SK-N-SH (cell line): ENCODE measurements around the gene TMIE. TPM values are rescaled to one million over a fixed set of nuclear protein-coding genes. Genes with fewer than 3 reads are reported as not detected.

Experiments used
- CTCF ChIA-PET: fragments of 300-600, 350-600 bp; formaldehyde crosslinking; extraction: SDS; loops from one replicate; lab custom pipeline; 2021; lab: Yijun Ruan, JAX
- POLR2A ChIA-PET: fragments of 350-600 bp; sonication (Branson Sonifier 250); formaldehyde crosslinking; extraction: SDS; loops from one replicate; lab custom pipeline; 2020; ENCODE audit warnings: antibody characterized with exemption, inconsistent platforms; lab: Yijun Ruan, JAX
- DNase-seq: peaks from one replicate; pipeline ENCODE4 v3.0.0; 2012
- H2AFZ ChIP-seq: fragments of 200-600 bp; sonication (generic); 2 replicates; pipeline ENCODE4 v1.8.1; 2016; ENCODE audit warnings: antibody characterized with exemption, mild to moderate bottlenecking, low read depth
- H3F3A ChIP-seq: fragments of 200-600 bp; sonication (generic); replicated peaks from 2 replicates; pipeline ENCODE3; 2016; ENCODE audit warnings: antibody characterized with exemption, mild to moderate bottlenecking; ENCODE audit not compliant: insufficient read depth
- H3K27ac ChIP-seq, 2 experiments: fragments of 200-500 bp in 1 of 2; fragments of 200-600 bp in 1 of 2; sonication (Bioruptor generic) in 1 of 2; sonication (generic), shearing (Covaris generic) in 1 of 2; 2 replicates each; pipeline versions ENCODE4 v1.5.1 to v1.6.1; 2014 to 2016; ENCODE audit warnings: low read depth in 2 of 2, inconsistent platforms in 1 of 2, low read length in 1 of 2, mild to moderate bottlenecking in 1 of 2, mixed read lengths in 1 of 2
- H3K27me3 ChIP-seq: fragments of 200-600 bp; sonication (generic), shearing (Covaris generic); 2 replicates; pipeline ENCODE4 v1.6.1; 2016; ENCODE audit warnings: mixed run types; ENCODE audit not compliant: insufficient read depth
- H3K36me3 ChIP-seq, 2 experiments: fragments of 200-500 bp in 1 of 2; fragments of 200-600 bp in 1 of 2; sonication (Bioruptor generic) in 1 of 2; sonication (generic) in 1 of 2; replicated peaks in 1 of 2; 2 replicates each; pipeline versions ENCODE3 to v1.5.1; 2014 to 2016; ENCODE audit warnings: low read length in 1 of 2, mild to moderate bottlenecking in 1 of 2; ENCODE audit not compliant: insufficient read depth in 2 of 2, control insufficient read depth in 1 of 2
- H3K4me1 ChIP-seq, 2 experiments: fragments of 200-500 bp in 1 of 2; fragments of 200-600 bp in 1 of 2; sonication (Bioruptor generic) in 1 of 2; sonication (generic), shearing (Covaris generic) in 1 of 2; 2 replicates each; pipeline versions ENCODE4 v1.5.1 to v1.6.1; 2014 to 2016; ENCODE audit warnings: low read depth in 1 of 2, low read length in 1 of 2, mixed run types in 1 of 2; ENCODE audit not compliant: insufficient read depth in 2 of 2, control insufficient read depth in 1 of 2
- H3K4me2 ChIP-seq: fragments of 200-600 bp; sonication (generic), shearing (Covaris generic); 2 replicates; pipeline ENCODE4 v1.6.1; 2017; ENCODE audit warnings: mixed run types
- H3K4me3 ChIP-seq, 2 experiments: fragments of 200-500 bp in 1 of 2; fragments of 200-600 bp in 1 of 2; sonication (Bioruptor generic) in 1 of 2; sonication (generic), shearing (Covaris generic) in 1 of 2; 2 replicates each; pipeline versions ENCODE4 v1.5.1 to v1.8.1; 2014 to 2016; ENCODE audit warnings: low read depth in 2 of 2, inconsistent platforms in 1 of 2, low read length in 1 of 2, mild to moderate bottlenecking in 1 of 2, mixed read lengths in 1 of 2, moderate library complexity in 1 of 2
- H3K79me2 ChIP-seq: fragments of 200-600 bp; sonication (generic); 2 replicates; pipeline ENCODE4 v1.8.1; 2017; ENCODE audit warnings: mild to moderate bottlenecking; ENCODE audit not compliant: insufficient read depth
- H3K9ac ChIP-seq: fragments of 200-600 bp; sonication (generic); 2 replicates; pipeline ENCODE4 v1.6.1; 2017; ENCODE audit warnings: mixed run types
- H3K9me2 ChIP-seq: fragments of 200-600 bp; sonication (generic); 2 replicates; pipeline ENCODE4 v1.6.1; 2017; ENCODE audit warnings: mixed run types
- H3K9me3 ChIP-seq: fragments of 200-600 bp; sonication (generic); 2 replicates; pipeline ENCODE4 v1.6.1; 2017; ENCODE audit warnings: mixed run types, mild to moderate bottlenecking, moderate library complexity
- H4K20me1 ChIP-seq: fragments of 200-600 bp; sonication (generic); 2 replicates; pipeline ENCODE4 v1.6.1; 2017; ENCODE audit warnings: mild to moderate bottlenecking, mixed run types; ENCODE audit not compliant: insufficient read depth
- EZH2phosphoT487 ChIP-seq: fragments of 200-600 bp; sonication (generic); IDR thresholded peaks from 2 replicates; pipeline ENCODE4 v1.6.1; 2017; ENCODE audit warnings: low read depth, mixed run types, mild to moderate bottlenecking, antibody characterized with exemption, moderate library complexity, borderline replicate concordance
- FOSL2 ChIP-seq: IDR thresholded peaks from 2 replicates; pipeline ENCODE4 v1.4.0; 2012; ENCODE audit warnings: low read depth, mild to moderate bottlenecking, moderate library complexity, borderline replicate concordance
- GABPA ChIP-seq: IDR thresholded peaks from 2 replicates; pipeline ENCODE4 v1.4.0; 2012; ENCODE audit warnings: low read depth, mild to moderate bottlenecking
- GATA2 ChIP-seq: sonication (generic); formaldehyde crosslinking; IDR thresholded peaks from 2 replicates; pipeline ENCODE4 v1.5.0; 2020; ENCODE audit warnings: mild to moderate bottlenecking, missing genetic modification reagents
- JUND ChIP-seq: IDR thresholded peaks from 2 replicates; pipeline ENCODE4 v1.4.0; 2012
- NFIC ChIP-seq: IDR thresholded peaks from 2 replicates; pipeline ENCODE4 v1.4.0; 2012; ENCODE audit warnings: borderline replicate concordance
- POLR2AphosphoS5 ChIP-seq: IDR thresholded peaks from 2 replicates; pipeline ENCODE4 v1.6.1; 2012; ENCODE audit warnings: low read depth, low read length
- RAD21 ChIP-seq: IDR thresholded peaks from 2 replicates; pipeline ENCODE4 v1.6.1; 2012; ENCODE audit warnings: mild to moderate bottlenecking, low read length
- RCOR1 ChIP-seq: fragments of 150-350 bp; IDR thresholded peaks from 2 replicates; pipeline ENCODE4 v1.6.1; 2017; ENCODE audit warnings: antibody characterized with exemption, low read length
- TAF1 ChIP-seq: IDR thresholded peaks from 2 replicates; pipeline ENCODE4 v1.6.1; 2012; ENCODE audit warnings: low read depth, mild to moderate bottlenecking, low read length, moderate library complexity, borderline replicate concordance
- TEAD4 ChIP-seq: IDR thresholded peaks from 2 replicates; pipeline ENCODE4 v1.4.0; 2012; ENCODE audit warnings: mild to moderate bottlenecking, borderline replicate concordance; ENCODE audit not compliant: insufficient read depth
- WGBS: methylation state at CpG from one replicate; pipeline ENCODE4 v1.1.6; 2017; ENCODE audit warnings: low lambda C conversion rate; 5-methylcytosine and 5-hydroxymethylcytosine counted together
- polyA plus RNA-seq, 3 experiments: library from polyadenylated mRNA; depleted of rRNA; stranded (reverse); fragments of >200 nt; gene quantifications; 2 replicates each; pipeline ENCODE4 v1.2.3, GENCODE V29; 2012
- TF ChIP-seq, protein P1 (sequence below): fragments of 200-600 bp; sonication (generic); IDR thresholded peaks from 2 replicates; pipeline ENCODE4 v1.6.1; 2017; ENCODE audit warnings: antibody characterized with exemption, mild to moderate bottlenecking, moderate library complexity
- TF ChIP-seq, protein P2 (sequence below): IDR thresholded peaks from 2 replicates; pipeline ENCODE4 v1.4.0; 2012; ENCODE audit warnings: low read depth, borderline replicate concordance
- TF ChIP-seq, protein P3 (sequence below): IDR thresholded peaks from 2 replicates; pipeline ENCODE4; 2012
- TF ChIP-seq, protein P4 (sequence below): IDR thresholded peaks from 2 replicates; pipeline ENCODE4 v1.4.0; 2012; ENCODE audit warnings: low read depth, borderline replicate concordance
- TF ChIP-seq, protein P5 (sequence below): IDR thresholded peaks from 2 replicates; pipeline ENCODE4 v1.6.1; 2012; ENCODE audit warnings: mild to moderate bottlenecking, low read depth, low read length, moderate library complexity

The TMIE gene
- polyA plus RNA-seq, 1 of the 3 experiments (the other 2 are of a cell fraction), result 0.03 TPM

DNA sequence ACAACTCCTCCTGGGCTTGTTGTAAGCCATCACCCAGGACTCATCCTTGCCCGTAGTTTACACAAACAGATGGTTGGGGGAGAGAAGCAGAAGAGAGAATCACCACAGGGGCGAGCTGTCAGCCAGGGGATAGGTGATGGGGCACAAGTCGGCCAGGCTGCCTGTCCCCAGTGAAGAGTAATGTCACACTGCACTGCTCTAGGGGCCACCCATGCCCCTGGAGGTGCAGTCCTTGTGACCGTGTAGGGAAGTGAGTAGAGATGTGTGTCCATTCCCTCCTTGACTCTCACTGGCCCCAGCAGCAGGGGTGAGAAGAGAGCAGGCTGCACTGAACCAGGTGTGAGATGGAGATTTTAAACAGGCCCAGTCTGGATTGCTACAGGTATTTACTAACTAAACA, 33.6 kb downstream of the TMIE start:
- Histone ChIP-seq H3K36me3 (no peaks in the 10 kb centered on the region), H3K27me3 (no peaks in the 10 kb centered on the region; the same call in 1 of the 2 replicates), H3K9ac (no peak overlapping the region), H3K4me3 (no peak overlapping the region), H3K9me3 (no peaks in the 10 kb centered on the region), H3K27ac (no peak overlapping the region), H3F3A (no peaks in the 10 kb centered on the region), H3K79me2 (no peaks in the 10 kb centered on the region), H3K4me2 (no peak overlapping the region), H3K9me2 (no peaks in the 10 kb centered on the region), H4K20me1 (no peaks in the 10 kb centered on the region), H3K4me1 (peaks cover 0 to 3% of the 10 kb centered on the region in 2 experiments; a peak in 2 of 4 replicates), H2AFZ (no peak overlapping the region)
- DNase-seq, result no peak
- TF ChIP-seq NFIC (no peak), GATA2 (CRISPR knock-in tag) (no peak)
- TF ChIP-seq, protein P1, sequence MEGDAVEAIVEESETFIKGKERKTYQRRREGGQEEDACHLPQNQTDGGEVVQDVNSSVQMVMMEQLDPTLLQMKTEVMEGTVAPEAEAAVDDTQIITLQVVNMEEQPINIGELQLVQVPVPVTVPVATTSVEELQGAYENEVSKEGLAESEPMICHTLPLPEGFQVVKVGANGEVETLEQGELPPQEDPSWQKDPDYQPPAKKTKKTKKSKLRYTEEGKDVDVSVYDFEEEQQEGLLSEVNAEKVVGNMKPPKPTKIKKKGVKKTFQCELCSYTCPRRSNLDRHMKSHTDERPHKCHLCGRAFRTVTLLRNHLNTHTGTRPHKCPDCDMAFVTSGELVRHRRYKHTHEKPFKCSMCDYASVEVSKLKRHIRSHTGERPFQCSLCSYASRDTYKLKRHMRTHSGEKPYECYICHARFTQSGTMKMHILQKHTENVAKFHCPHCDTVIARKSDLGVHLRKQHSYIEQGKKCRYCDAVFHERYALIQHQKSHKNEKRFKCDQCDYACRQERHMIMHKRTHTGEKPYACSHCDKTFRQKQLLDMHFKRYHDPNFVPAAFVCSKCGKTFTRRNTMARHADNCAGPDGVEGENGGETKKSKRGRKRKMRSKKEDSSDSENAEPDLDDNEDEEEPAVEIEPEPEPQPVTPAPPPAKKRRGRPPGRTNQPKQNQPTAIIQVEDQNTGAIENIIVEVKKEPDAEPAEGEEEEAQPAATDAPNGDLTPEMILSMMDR, result no peak
- ChIA-PET CTCF (no interaction called here), POLR2A (no interaction called here)
- WGBS, result 44% methylated on average over 2 of the region's 4 CpGs

DNA sequence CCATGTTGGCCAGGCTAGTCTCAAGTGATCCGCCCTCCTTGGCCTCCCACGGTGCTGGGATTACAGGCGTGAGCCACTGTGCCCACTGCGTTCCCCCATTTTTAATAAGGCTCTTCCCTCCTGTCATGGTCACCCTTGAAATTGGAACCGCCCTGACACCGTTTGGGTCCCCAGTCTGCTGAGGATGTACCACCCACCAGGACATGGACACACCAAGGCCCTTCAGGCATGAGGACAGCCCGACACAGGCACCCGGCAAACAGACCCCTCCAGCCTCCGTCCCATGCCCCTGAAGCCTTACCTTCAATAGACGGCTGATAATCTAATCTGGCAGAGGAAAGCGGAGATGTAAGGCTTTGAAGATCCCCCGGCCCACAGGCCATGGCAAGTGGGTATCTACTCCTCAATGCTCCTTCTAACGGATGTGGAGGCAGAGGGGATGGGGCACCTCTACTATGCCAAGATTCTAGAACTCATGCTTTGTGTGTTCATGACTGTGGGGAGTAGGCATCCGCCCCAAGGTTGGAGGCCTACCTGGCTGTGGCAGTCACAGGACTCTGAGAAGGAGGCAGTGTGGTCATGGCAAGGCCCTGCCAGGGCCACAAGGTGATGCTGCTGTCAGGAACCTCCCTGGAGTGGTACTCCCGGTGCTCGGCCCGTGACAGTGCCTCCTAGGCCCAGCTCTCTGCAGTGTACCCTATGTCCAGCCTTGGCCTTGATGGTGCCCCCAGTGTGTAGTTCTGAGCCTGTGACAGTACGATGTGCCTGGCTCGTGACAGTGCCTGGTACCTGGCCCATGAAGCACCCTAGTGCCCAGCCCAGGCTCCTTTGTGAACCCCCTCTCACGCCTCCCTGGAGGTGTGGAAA, 35.0 kb downstream of the TMIE start:
- Histone ChIP-seq H3K9ac (no peak overlapping the region), H3K4me1 (peaks cover 0 to 3% of the 10 kb centered on the region in 2 experiments; a peak in 1 of 4 replicates), H3K27ac (no peak overlapping the region), H3K9me3 (no peaks in the 10 kb centered on the region), H3K27me3 (no peaks in the 10 kb centered on the region; the same call in 1 of the 2 replicates), H3K9me2 (no peaks in the 10 kb centered on the region), H2AFZ (no peak overlapping the region), H3K4me2 (no peak overlapping the region), H3F3A (no peaks in the 10 kb centered on the region), H3K36me3 (no peaks in the 10 kb centered on the region), H3K4me3 (no peak overlapping the region), H4K20me1 (no peaks in the 10 kb centered on the region), H3K79me2 (no peaks in the 10 kb centered on the region)
- no peak for DNase-seq
- CTCF ChIA-PET, result interaction anchor here (1.0 to 2.3 kb wide), 3 partner anchors 109 to 247 kb away, joined by 3 to 6 read pairs (median 3); no protein-coding TSS in a partner anchor
- WGBS, result 44% methylated on average over 13 of the region's 20 CpGs
- POLR2A ChIA-PET, result no interaction called here
- TF ChIP-seq, protein P2, sequence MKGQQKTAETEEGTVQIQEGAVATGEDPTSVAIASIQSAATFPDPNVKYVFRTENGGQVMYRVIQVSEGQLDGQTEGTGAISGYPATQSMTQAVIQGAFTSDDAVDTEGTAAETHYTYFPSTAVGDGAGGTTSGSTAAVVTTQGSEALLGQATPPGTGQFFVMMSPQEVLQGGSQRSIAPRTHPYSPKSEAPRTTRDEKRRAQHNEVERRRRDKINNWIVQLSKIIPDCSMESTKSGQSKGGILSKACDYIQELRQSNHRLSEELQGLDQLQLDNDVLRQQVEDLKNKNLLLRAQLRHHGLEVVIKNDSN, result no peak
- TF ChIP-seq RCOR1 (no peak), TEAD4 (no peak), POLR2AphosphoS5 (no peak), GABPA (no peak), TAF1 (no peak), JUND (no peak), EZH2phosphoT487 (no peak), FOSL2 (no peak), RAD21 (no peak)
- TF ChIP-seq, protein P3, sequence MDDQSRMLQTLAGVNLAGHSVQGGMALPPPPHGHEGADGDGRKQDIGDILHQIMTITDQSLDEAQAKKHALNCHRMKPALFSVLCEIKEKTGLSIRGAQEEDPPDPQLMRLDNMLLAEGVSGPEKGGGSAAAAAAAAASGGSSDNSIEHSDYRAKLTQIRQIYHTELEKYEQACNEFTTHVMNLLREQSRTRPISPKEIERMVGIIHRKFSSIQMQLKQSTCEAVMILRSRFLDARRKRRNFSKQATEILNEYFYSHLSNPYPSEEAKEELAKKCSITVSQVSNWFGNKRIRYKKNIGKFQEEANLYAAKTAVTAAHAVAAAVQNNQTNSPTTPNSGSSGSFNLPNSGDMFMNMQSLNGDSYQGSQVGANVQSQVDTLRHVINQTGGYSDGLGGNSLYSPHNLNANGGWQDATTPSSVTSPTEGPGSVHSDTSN, result no peak
- TF ChIP-seq, protein P4, sequence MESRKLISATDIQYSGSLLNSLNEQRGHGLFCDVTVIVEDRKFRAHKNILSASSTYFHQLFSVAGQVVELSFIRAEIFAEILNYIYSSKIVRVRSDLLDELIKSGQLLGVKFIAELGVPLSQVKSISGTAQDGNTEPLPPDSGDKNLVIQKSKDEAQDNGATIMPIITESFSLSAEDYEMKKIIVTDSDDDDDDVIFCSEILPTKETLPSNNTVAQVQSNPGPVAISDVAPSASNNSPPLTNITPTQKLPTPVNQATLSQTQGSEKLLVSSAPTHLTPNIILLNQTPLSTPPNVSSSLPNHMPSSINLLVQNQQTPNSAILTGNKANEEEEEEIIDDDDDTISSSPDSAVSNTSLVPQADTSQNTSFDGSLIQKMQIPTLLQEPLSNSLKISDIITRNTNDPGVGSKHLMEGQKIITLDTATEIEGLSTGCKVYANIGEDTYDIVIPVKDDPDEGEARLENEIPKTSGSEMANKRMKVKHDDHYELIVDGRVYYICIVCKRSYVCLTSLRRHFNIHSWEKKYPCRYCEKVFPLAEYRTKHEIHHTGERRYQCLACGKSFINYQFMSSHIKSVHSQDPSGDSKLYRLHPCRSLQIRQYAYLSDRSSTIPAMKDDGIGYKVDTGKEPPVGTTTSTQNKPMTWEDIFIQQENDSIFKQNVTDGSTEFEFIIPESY, result no peak
- TF ChIP-seq, protein P5, sequence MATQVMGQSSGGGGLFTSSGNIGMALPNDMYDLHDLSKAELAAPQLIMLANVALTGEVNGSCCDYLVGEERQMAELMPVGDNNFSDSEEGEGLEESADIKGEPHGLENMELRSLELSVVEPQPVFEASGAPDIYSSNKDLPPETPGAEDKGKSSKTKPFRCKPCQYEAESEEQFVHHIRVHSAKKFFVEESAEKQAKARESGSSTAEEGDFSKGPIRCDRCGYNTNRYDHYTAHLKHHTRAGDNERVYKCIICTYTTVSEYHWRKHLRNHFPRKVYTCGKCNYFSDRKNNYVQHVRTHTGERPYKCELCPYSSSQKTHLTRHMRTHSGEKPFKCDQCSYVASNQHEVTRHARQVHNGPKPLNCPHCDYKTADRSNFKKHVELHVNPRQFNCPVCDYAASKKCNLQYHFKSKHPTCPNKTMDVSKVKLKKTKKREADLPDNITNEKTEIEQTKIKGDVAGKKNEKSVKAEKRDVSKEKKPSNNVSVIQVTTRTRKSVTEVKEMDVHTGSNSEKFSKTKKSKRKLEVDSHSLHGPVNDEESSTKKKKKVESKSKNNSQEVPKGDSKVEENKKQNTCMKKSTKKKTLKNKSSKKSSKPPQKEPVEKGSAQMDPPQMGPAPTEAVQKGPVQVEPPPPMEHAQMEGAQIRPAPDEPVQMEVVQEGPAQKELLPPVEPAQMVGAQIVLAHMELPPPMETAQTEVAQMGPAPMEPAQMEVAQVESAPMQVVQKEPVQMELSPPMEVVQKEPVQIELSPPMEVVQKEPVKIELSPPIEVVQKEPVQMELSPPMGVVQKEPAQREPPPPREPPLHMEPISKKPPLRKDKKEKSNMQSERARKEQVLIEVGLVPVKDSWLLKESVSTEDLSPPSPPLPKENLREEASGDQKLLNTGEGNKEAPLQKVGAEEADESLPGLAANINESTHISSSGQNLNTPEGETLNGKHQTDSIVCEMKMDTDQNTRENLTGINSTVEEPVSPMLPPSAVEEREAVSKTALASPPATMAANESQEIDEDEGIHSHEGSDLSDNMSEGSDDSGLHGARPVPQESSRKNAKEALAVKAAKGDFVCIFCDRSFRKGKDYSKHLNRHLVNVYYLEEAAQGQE, result no peak
